Tracheal epithelial cell (primary cell): Measurements from ENCODE around the gene MYL6. TPM values are rescaled to one million over a fixed set of nuclear protein-coding genes. Genes with fewer than 3 reads are reported as not detected.

Experiments used
- total RNA-seq: library from RNA; depleted of rRNA; stranded (reverse); fragments of >200 nt; gene quantifications from 2 replicates; pipeline ENCODE4 v1.2.1, GENCODE V29; 2014

Gene MYL6
- 400 and 1,602 TPM in 2 replicates for total RNA-seq

GRCh38 chr12:56158029-56158925 lies at the start of gene MYL6:
MYL6 (plus strand) TSS chr12:56158359; CDS start chr12:56158402, 43 bp downstream.

GRCh38 chr12:56116267-56117081 lies 41.7 kb upstream of the MYL6 start, which contains the start of gene RPL41:
RPL41 (plus strand) TSS chr12:56116633.

GRCh38 chr12:56117778-56118687 lies 40.1 kb upstream of the MYL6 start, which contains the start of gene ZC3H10:
ZC3H10 (plus strand) TSS chr12:56118266; CDS start chr12:56120563, 2,297 bp downstream.

GRCh38 chr12:56127888-56128669 lies 30.1 kb upstream of the MYL6 start, which contains the start of gene ESYT1:
ESYT1 (plus strand) TSS chr12:56128267; CDS start chr12:56128320, 53 bp downstream.

GRCh38 chr12:56152132-56152755 lies 5.9 kb upstream of the MYL6 start, which contains the start of gene MYL6B:
MYL6B (plus strand) TSS chr12:56152587; CDS start chr12:56153919, 1,332 bp downstream.

GRCh38 chr12:56189099-56189917 lies 31.1 kb downstream of the MYL6 start, which contains the start of gene SMARCC2:
SMARCC2 (minus strand) TSS chr12:56189483; CDS start chr12:56189461, 22 bp downstream.

Other genes with a start within 250 kb of the MYL6 start
- 27.0 and 41.1 TPM in 2 replicates for gene PYM1, start 230.5 kb upstream of the MYL6 start, total RNA-seq
- gene DGKA, start 227.2 kb upstream of the MYL6 start, total RNA-seq: 97.6 and 107 TPM in 2 replicates
- 2.6 and 2.9 TPM in 2 replicates for gene PMEL, start 192.3 kb upstream of the MYL6 start, total RNA-seq
- 9.4 and 26.5 TPM in 2 replicates for gene CDK2, start 191.5 kb upstream of the MYL6 start, total RNA-seq
- gene RAB5B, start 184.3 kb upstream of the MYL6 start, total RNA-seq: 51.8 TPM in 2 replicates
- 5.1 and 5.8 TPM in 2 replicates for gene SUOX, start 161.1 kb upstream of the MYL6 start, total RNA-seq
- gene IKZF4, start 137.3 kb upstream of the MYL6 start, total RNA-seq: 0.24 TPM in 1 of 2 replicates, not detected in the other
- 233 and 674 TPM in 2 replicates for gene RPS26, start 116.4 kb upstream of the MYL6 start, total RNA-seq
- gene ERBB3, start 78.2 kb upstream of the MYL6 start, total RNA-seq: 22.9 and 29.6 TPM in 2 replicates
- gene PA2G4, start 53.8 kb upstream of the MYL6 start, total RNA-seq: 169 and 181 TPM in 2 replicates
- gene RPL41, start 41.7 kb upstream of the MYL6 start, total RNA-seq: 2,930 and 4,402 TPM in 2 replicates
- gene ZC3H10, start 40.1 kb upstream of the MYL6 start, total RNA-seq: 2.2 and 2.8 TPM in 2 replicates
- 241 and 358 TPM in 2 replicates for gene ESYT1, start 30.1 kb upstream of the MYL6 start, total RNA-seq
- 39.4 and 40.5 TPM in 2 replicates for gene MYL6B, start 5.8 kb upstream of the MYL6 start, total RNA-seq
- 17.4 and 18.1 TPM in 2 replicates for gene SMARCC2, start 31.1 kb downstream of the MYL6 start, total RNA-seq
- gene RNF41, start 63.6 kb downstream of the MYL6 start, total RNA-seq: 117 and 128 TPM in 2 replicates
- gene NABP2, start 66.0 kb downstream of the MYL6 start, total RNA-seq: 21.7 and 34.5 TPM in 2 replicates
- not detected in 2 replicates for gene SLC39A5, start 71.7 kb downstream of the MYL6 start, total RNA-seq
- gene ANKRD52, start 100.0 kb downstream of the MYL6 start, total RNA-seq: 15.3 and 20.7 TPM in 2 replicates
- gene COQ10A, start 108.6 kb downstream of the MYL6 start, total RNA-seq: 5.5 and 8.2 TPM in 2 replicates
- 113 and 157 TPM in 2 replicates for gene CS, start 142.0 kb downstream of the MYL6 start, total RNA-seq
- 67.6 and 106 TPM in 2 replicates for gene CNPY2, start 157.6 kb downstream of the MYL6 start, total RNA-seq
- 10.1 and 14.7 TPM in 2 replicates for gene PAN2, start 175.6 kb downstream of the MYL6 start, total RNA-seq
- 16.6 TPM in 1 of 2 replicates, not detected in the other for gene IL23A, start 180.5 kb downstream of the MYL6 start, total RNA-seq
- 45.6 and 88.7 TPM in 2 replicates for gene STAT2, start 201.7 kb downstream of the MYL6 start, total RNA-seq
- not detected in 2 replicates for gene APOF, start 204.5 kb downstream of the MYL6 start, total RNA-seq